HG02970 (cell line): ENCODE results near the gene CCDC73.
A peak's percentile ranks its signal among the peaks of the same experiment; 100 is the strongest.
"Not testable (repeated sequence)": the region's sequence is repeated elsewhere in the genome, so short reads cannot be mapped to it uniquely, and the experiment has no call there.

Experiments used
- ATAC-seq: cut with Tn5 transposase; IDR thresholded peaks from one replicate; pipeline ENCODE4 v1.9.1; 2021; ENCODE audit warnings: mild to moderate bottlenecking, moderate library complexity, moderate number of reproducible peaks; ENCODE audit not compliant: unreplicated experiment, low FRiP score

The CCDC73 gene

DNA sequence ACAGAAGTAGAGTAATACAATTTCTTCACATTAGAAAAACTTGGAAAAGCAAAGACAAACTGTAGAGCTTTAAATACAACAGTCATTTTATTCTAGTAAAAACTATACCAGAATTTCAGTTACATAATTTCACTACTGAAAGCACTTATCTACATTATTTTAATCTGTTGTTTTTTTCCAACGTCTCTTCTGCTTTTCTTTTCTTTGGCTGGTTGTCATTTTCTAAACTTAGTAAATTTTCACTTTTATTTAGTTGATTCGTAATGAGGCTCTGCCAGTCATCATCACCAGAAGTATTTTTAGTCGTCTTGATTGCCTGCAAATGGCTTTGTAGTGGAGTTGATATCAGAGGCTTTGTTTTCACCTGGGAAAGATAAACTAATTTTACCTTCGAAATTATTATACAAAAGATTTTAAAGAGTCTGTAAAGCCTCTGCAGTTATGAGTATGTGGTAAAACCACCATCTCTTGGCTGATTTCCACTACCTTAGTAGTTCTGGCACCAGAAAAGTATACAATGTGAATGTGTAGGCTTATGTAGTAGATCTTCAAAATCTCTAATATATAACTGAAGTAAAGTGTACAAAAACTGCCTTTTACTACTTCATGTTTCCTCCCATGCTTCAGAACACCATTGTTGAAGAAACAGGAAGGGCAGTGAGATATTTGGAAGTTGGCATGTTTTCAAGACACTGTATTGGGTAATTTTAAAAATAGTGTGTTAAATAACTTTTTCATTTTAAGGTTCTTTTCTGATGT, 191.6 kb downstream of the CCDC73 start:
- ATAC-seq = no peak

- no peak for ATAC-seq
These were observed 196.5 kb downstream of the CCDC73 start for GRCh38 chr11:32597921-32598320.

DNA sequence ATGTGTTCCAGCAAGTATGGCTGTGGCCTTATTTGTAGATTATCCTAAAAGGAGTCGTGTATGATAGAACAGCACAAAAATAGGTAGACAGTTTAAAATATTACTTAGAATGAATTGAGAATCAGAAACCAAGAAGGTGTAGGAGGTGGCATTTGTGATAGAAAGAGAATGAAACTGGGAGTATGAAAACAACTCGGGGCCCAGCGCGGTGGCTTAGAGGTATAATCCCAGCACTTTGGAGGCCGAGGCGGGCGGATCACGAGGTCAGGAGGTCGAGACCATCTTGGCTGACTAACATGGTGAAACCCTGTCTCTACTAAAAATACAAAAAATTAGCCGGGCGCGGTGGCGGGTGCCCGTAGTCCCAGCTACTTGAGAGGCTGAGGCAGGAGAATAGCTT, 198.3 kb downstream of the CCDC73 start:
- not testable (repeated sequence) for ATAC-seq

DNA sequence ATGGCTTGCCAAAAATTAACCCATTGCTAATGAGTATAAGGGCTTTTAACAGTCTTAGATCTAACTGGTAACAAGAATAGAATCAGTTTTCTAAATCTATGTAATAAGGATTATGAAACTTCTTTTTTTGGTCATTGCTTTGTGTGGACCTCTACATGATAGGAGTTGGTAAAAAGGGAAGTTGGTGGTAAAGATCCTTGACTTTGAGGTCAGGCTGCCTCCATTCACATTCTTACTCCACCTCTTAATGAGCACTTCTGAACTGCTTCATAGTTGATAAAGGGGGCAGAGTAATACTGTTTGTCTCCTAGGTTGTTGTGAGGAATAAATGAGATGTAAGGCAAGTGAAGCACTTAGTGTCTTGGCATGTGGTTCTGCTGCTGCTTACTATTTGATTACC, 200.2 kb downstream of the CCDC73 start:
- no peak for ATAC-seq

DNA sequence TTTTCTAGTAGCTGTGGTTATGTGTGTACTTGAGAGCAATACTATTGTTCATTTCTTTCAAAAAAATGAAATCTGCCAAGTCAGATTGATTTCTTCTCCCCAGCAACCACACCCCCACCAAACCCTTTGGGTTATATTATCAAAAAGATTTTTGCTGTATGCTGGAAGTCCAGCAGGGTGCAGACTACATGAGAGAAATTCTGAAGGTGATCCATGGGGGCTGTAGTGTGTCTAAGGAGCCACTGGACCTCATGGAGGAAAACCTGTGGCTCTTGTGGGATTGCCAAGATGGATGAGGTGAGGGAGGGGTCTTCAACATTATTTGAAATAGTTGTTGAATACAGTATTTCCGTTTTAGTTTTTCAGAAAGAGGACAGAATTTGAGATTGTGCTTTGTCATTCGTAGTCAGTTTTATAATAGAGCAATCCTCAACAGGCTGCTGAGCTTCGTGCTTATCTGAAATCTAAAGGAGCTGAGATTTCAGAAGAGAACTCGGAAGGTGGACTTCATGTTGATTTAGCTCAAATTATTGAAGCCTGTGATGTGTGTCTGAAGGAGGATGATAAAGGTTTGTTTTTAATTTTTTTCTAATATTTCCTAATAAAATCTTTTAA, 207.8 kb downstream of the CCDC73 start:
- no peak for ATAC-seq

- no peak for ATAC-seq
These were observed 209.5 kb downstream of the CCDC73 start for GRCh38 chr11:32584921-32585320.

DNA sequence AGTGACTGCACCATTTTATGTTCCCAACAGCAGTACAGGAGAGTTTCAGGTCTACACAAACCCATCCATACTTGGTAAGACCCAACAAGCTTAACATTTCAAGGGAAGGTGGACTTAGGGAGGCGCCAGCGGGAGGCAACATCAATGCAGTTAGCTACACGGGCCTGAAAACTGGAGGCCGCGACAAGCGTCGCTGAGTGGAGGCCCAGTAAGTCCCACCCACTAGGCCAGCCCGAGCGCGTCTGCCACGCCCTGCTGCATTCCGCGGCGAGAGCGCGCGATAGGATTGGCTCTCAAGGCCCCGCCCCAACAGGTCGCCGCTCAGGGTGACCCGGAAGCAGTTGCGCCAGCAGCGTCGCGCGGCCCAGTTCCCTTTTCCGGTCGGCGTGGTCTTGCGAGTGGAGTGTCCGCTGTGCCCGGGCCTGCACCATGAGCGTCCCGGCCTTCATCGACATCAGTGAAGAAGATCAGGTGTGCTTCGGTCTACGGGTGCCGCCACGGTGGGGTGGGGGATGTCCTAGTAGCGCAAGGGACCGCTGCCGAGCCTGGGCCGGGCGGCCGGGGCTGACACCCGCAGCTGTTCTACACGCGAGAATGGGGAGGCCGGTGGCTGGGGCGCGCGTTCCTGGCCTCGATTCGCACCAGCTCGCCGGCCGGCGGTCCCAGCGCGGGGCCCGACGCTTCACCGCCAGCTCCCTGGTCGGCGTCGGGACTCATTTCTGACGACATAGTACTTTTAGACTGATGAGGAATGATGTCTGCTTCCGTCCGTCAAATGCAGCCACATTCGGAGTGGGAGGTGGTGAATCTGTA, 210.8 kb downstream of the CCDC73 start, which contains the start of gene EIF3M:
Gene EIF3M, plus strand, starts transcription at position 373 of the 813 bp plus-strand sequence. Its CDS starts 57 bp downstream, at position 430.
- peak; percentile 99 for ATAC-seq

- ATAC-seq = no peak
These were observed 212.9 kb downstream of the CCDC73 start for GRCh38 chr11:32581556-32581955.

GRCh38 chr11:32580967-32581366, 213.5 kb downstream of the CCDC73 start:
- ATAC-seq = no peak

DNA sequence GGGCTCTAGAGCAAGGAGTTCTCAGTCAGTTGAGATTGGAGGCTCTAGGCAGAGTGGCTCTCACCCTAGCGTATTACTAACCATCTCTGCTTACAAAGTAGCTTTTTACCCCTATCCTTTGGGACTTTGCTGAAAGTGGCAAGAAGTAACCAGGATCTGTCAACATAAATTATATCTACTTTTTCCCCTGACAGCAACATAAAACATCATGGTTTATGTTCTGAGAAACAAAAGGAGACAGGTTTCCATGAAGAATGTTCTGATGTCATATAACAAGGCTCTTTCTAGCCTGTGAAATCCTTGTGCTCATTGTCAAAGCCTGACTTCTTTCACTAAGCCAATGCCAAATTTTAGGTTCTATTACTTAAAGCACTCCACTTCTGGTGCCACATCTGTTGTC, 218.0 kb downstream of the CCDC73 start:
- no peak for ATAC-seq

DNA sequence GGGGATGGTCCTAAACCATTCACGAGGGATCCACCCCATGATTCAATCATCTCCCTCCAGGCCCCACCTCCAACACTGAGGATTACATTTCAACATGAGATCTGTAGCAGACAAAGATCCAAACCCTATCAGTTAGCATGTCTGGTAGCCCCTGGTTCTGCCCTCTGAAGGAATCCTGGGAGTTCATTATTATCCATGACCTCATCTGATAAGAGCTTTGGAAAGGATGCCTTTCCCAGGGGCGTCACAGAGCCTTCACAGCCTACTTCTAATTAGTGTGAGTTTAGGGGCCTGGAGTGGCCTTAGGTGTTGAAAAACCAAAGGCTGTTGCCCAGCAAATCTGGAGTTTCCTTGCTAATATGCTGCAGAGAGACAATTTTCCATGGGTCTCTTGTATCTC, 219.4 kb downstream of the CCDC73 start:
- ATAC-seq = no peak

DNA sequence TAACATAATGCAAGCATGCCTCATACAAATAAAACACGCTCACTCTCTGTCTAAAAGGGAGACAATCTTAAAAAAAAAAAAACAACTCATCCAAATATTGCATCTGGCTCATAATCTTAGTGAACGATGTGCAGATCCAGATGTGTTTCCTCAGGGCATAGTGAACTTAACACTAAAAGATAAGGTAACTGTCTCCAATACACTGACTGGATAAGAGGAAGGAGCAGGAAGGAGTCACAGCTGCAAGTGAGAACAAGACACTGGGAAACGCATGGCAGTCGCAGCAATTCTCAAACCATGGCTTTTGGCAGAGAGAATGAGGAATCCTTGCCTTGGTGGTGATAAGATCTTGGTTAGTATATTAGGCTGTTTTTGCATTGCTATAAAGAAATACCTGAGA, 220.0 kb downstream of the CCDC73 start:
- no peak for ATAC-seq

DNA sequence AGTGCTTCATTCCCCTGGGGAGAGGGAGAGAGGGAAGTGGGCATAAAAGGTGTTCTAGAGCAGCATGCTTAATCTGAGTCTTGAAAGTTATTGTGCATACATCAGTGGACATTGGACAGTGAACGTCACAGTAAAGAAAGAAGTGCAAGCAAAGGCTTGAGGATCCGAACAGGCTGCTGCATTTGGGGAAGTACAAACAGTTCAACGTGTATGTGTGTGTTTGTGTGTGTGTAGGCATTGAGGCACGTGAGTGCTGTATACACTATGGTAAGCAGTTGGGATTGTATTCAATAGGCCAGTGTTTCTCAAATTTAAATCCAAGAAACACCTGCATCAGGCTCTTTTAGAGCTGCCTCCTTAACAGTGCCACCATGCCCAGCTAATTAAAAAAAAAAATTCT, 221.2 kb downstream of the CCDC73 start:
- ATAC-seq = no peak

- no peak for ATAC-seq
These were observed 223.4 kb downstream of the CCDC73 start for GRCh38 chr11:32571039-32571438.

GRCh38 chr11:32569313-32569881, 225.1 kb downstream of the CCDC73 start:
- ATAC-seq = no peak

DNA sequence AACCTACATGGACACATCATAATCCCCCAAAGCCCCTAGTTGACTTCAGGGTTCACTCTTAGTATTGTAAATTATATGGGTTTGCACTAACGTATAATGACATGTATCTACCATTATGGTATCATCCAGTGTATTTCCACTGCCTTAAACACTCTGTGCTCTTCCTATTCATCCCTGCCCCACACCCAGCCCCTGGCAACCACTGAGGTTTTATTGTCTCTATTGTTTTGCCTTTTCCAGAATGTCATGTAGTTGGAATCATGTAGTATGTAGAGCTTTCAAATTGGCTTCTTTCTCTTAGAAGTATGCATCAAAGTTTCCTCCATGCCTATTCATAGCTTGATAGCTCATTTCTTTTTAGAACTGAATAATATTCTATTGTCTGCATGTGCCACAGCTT, 227.3 kb downstream of the CCDC73 start:
- ATAC-seq = no peak

DNA sequence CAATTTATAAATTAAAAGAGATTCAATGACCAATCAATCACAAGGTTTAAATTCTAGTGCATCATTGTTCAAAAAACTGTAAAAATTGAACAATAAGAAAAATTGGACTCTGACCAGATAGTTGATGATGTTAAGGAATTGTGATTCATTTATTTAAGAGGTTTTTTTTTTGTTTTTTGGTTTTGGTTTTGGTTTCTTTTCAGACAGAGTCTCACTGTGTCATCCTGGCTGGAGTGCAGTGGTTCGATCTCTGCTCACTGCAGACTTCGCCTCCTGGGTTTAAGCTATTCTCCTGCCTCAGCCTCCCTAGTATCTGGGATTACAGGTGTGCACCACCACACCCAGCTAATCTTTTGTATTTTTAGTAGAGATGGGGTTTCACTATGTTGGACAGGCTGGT, 227.9 kb downstream of the CCDC73 start:
- ATAC-seq = no peak

GRCh38 chr11:32563600-32563959, 230.9 kb downstream of the CCDC73 start:
- ATAC-seq = no peak

GRCh38 chr11:32562839-32563599, 231.4 kb downstream of the CCDC73 start:
- ATAC-seq = no peak

DNA sequence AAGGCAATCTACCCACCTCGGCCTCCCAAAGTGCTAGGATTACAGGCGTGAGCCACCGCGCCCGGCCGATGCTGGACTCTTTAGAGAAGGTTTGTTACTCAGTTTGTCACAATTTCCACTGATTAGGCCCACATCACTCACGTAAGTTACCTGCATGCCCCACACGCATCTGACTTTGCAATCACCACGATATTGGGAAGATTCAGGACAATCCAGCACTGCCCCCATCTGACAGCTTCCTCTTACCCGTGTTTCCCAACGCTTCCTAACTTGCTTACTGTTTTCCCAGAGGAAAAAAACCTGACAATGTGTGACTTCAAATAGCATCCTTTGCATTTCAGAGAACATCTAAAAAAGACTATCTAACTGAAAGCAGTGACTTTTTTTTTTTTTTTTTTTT, 232.6 kb downstream of the CCDC73 start:
- ATAC-seq = no peak
